Activated effector memory CD4-positive, alpha-beta T cell treated with anti-CD3 and anti-CD28 coated beads, Interleukin-2, amount 50 U/mL, for 16 hours (primary cell): ENCODE data around the gene TBL3.
A peak's percentile ranks its signal among the peaks of the same experiment; 100 is the strongest.

Experiments
- DNase-seq: peaks from one replicate; pipeline ENCODE4 v3.0.0-alpha.2; 2020

Gene TBL3

GRCh38 chr16:2023092-2024031 lies 51.5 kb downstream of the TBL3 start:
- DNase-seq = peak; percentile 98

- DNase-seq = no peak
Observed at GRCh38 chr16:2024032-2024420, 52.2 kb downstream of the TBL3 start.

- no peak for DNase-seq
Observed at GRCh38 chr16:2025251-2025650, 53.4 kb downstream of the TBL3 start.

- DNase-seq = no peak
Observed at GRCh38 chr16:2025878-2026460, 54.1 kb downstream of the TBL3 start.

- DNase-seq = peak; percentile 75
Observed at GRCh38 chr16:2026461-2027023, 54.7 kb downstream of the TBL3 start, which contains the start of gene NHERF2. NHERF2 (plus strand) TSS chr16:2026902; CDS start chr16:2027006, 104 bp downstream.

GRCh38 chr16:2027024-2028010 lies 55.5 kb downstream of the TBL3 start:
- peak; percentile 71 for DNase-seq

- no peak for DNase-seq
Observed at GRCh38 chr16:2028146-2028545, 56.3 kb downstream of the TBL3 start.

GRCh38 chr16:2028620-2029220 lies 56.9 kb downstream of the TBL3 start:
- no peak for DNase-seq

- DNase-seq = no peak
Observed at GRCh38 chr16:2029350-2029749, 57.5 kb downstream of the TBL3 start.

- no peak for DNase-seq
Observed at GRCh38 chr16:2030036-2030435, 58.2 kb downstream of the TBL3 start.

- no peak for DNase-seq
Observed at GRCh38 chr16:2031081-2031577, 59.3 kb downstream of the TBL3 start.
